T-helper 2 cell treated with Interferon-gamma antibody and Interleukin-4, amounts not matched to agents 5 μg/mL and 100 μg/mL, for 36 hours (primary cell): ENCODE data around the gene DEFB126.

Experiments used
- DNase-seq: peaks from one replicate; pipeline ENCODE4 v3.0.0; 2021; ENCODE audit warnings: low spot score
- H3K27ac Mint-ChIP-seq: one replicate; pipeline ENCODE4 v1.8.0; 2021; ENCODE audit warnings: mild to moderate bottlenecking, mixed read lengths
- H3K27me3 Mint-ChIP-seq: one replicate; pipeline ENCODE4 v1.8.0; 2021; ENCODE audit warnings: low read depth, mixed read lengths
- H3K36me3 Mint-ChIP-seq: one replicate; pipeline ENCODE4 v1.8.0; 2021; ENCODE audit warnings: low read depth, mixed read lengths
- H3K4me1 Mint-ChIP-seq: one replicate; pipeline ENCODE4 v1.8.0; 2021; ENCODE audit warnings: low read depth, mixed read lengths
- H3K4me3 Mint-ChIP-seq: one replicate; pipeline ENCODE4 v1.8.0; 2022; ENCODE audit warnings: mild to moderate bottlenecking, moderate library complexity, mixed read lengths
- H3K9me3 Mint-ChIP-seq: one replicate; pipeline ENCODE4 v1.8.0; 2021; ENCODE audit warnings: mixed read lengths

The DEFB126 gene

DNA sequence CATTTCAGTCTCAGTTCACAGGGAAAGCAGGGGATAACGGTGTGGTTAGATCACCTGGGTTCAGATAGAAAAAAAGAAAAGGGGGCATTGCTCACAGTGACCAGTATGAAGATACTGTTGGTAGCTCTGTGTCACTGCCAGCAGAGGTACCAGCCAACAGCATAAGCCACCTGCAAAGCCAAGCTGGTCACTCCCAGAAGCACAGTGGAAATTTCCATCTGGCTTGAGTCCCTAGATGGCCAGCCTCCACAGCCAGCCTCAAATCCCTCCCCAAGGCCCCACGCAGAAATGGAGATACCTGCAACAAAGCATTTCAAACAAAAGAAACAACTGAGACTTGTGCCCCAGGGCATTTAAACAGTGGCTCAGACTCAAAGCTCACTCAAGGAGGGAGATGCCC, 26.5 kb downstream of the DEFB126 start:
- Mint-ChIP-seq H3K27ac (no peak overlapping the region), H3K27me3 (peaks cover 22% of the 10 kb centered on the region), H3K9me3 (no peaks in the 10 kb centered on the region), H3K36me3 (no peaks in the 10 kb centered on the region), H3K4me3 (no peak overlapping the region), H3K4me1 (no peaks in the 10 kb centered on the region)
- DNase-seq = no peak

DNA sequence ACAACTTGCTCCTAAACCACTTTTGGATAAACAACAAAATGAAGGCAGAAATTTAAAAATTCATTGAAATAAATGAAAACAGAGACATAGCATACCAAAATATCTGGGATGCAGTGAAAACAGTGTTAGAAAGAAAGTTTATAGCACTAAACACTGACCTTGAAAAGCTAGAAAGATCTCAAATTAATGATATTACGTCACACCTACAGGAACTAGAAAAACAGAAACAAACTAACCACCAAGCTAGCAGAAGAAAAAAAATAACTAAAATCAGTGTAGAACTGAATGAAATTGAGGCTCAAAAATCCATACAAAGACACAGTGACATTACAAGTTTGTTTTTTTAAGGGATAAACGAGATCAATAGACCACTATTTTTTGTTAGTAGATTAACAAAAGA, 41.9 kb downstream of the DEFB126 start:
- no peak overlapping the region for H3K27ac Mint-ChIP-seq
- H3K27me3 Mint-ChIP-seq = peaks cover 37% of the 10 kb centered on the region
- peaks cover 11% of the 10 kb centered on the region for H3K4me1 Mint-ChIP-seq

DNA sequence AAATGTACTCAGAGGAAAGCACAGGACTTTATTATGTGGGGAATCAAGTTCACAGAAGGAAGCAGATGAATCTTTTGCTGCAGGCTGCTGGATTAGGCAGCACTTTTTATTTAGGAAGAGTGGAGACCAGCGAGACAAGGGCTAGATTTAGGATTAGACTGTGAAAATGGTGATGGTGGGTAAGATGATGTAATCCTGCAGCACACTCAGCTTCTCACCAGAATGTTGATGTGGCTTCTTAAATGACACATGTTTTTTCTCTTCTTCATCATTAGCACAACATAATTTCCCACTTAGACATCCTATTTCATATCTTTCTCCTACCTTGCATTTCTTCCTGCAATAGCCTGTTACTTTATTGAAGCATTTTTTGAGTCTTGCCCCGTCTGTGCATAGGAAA, 45.3 kb downstream of the DEFB126 start:
- Mint-ChIP-seq H3K27ac (no peak overlapping the region), H3K9me3 (peaks cover 16% of the 10 kb centered on the region), H3K4me3 (no peak overlapping the region), H3K4me1 (peaks cover 11% of the 10 kb centered on the region), H3K36me3 (no peaks in the 10 kb centered on the region), H3K27me3 (peaks cover 36% of the 10 kb centered on the region)
- no peak for DNase-seq

More for the DNA sequence above, 41.9 kb downstream of the DEFB126 start:
- Mint-ChIP-seq H3K9me3 (peaks cover 16% of the 10 kb centered on the region), H3K4me3 (no peak overlapping the region), H3K36me3 (no peaks in the 10 kb centered on the region)
- DNase-seq = no peak

DNA sequence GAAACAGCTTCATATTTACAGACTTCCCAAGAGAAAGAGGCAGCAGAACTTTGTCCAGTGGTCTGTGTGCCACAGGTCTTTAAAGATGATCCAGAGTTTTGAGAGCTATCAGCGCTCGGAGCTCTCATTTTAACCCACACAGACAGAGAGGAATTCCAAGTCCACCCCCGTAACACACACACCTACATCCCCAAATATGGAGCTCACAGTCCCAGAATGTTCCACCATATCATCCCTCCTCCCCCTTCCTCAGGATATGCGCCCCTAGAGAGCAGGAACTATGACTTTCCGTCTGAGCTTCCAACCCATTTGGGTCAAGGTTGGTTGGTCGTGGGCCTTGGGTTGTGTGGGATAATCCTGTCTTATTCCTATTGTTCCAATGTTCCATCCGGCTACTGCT, 47.2 kb downstream of the DEFB126 start, which contains the start of gene DEFB128:
DEFB128 (minus strand) TSS at position 101 of the 400 bp plus-strand sequence; CDS start at position 13, 88 bp downstream.
- Mint-ChIP-seq H3K36me3 (no peaks in the 10 kb centered on the region), H3K27ac (no peak within 1 kb of the TSS), H3K4me1 (peaks cover 4% of the 10 kb centered on the region), H3K9me3 (peaks cover 4% of the 10 kb centered on the region), H3K27me3 (peaks cover 22% of the 10 kb centered on the region), H3K4me3 (no peak within 1 kb of the TSS)
- DNase-seq = no peak
